Neural progenitor cell (in vitro differentiated cells): ENCODE measurements around the gene SLC6A9. TPM values are rescaled to one million over a fixed set of nuclear protein-coding genes. Genes with fewer than 3 reads are reported as not detected.

Experiments
- DNase-seq: peaks from one replicate; pipeline ENCODE4 v3.0.0-alpha.2; 2016; ENCODE audit warnings: low spot score
- H2AFZ ChIP-seq: fragments of 200-600 bp; sonication (generic); replicated peaks from 2 replicates; pipeline ENCODE4 v1.6.1; 2016; ENCODE audit warnings: antibody characterized with exemption
- H3F3A ChIP-seq: fragments of 200-600 bp; sonication (generic); 2 replicates; pipeline ENCODE4 v1.6.1; 2016; ENCODE audit warnings: antibody characterized with exemption, low read depth
- H3K27ac ChIP-seq: fragments of 200-600 bp; sonication (generic); 2 replicates; pipeline ENCODE4 v1.5.1; 2016; ENCODE audit warnings: mild to moderate bottlenecking
- H3K27me3 ChIP-seq: fragments of 200-600 bp; sonication (generic); 2 replicates; pipeline ENCODE4 v1.6.1; 2016; ENCODE audit warnings: mild to moderate bottlenecking, moderate library complexity
- H3K36me3 ChIP-seq: fragments of 200-600 bp; sonication (generic); 2 replicates; pipeline ENCODE4 v1.5.1; 2016
- H3K4me1 ChIP-seq: fragments of 200-600 bp; sonication (generic); 2 replicates; pipeline ENCODE4 v1.6.1; 2016; ENCODE audit warnings: mixed run types
- H3K4me2 ChIP-seq: fragments of 200-600 bp; sonication (generic); 2 replicates; pipeline ENCODE4 v1.6.1; 2016
- H3K4me3 ChIP-seq: fragments of 200-600 bp; sonication (generic); 2 replicates; pipeline ENCODE4 v1.5.1; 2016
- H3K79me2 ChIP-seq: fragments of 200-600 bp; sonication (generic); 2 replicates; pipeline ENCODE4 v1.6.1; 2016; ENCODE audit warnings: low read depth
- H3K9ac ChIP-seq: fragments of 200-600 bp; sonication (generic); 2 replicates; pipeline ENCODE4 v1.6.1; 2016
- H3K9me3 ChIP-seq: fragments of 200-600 bp; sonication (generic); 2 replicates; pipeline ENCODE4 v1.5.1; 2016; ENCODE audit warnings: low read depth
- H4K20me1 ChIP-seq: fragments of 200-600 bp; sonication (generic); 2 replicates; pipeline ENCODE4 v1.6.1; 2016; ENCODE audit warnings: low read depth
- H3K27ac Mint-ChIP-seq: 3 replicates; pipeline ENCODE4 v1.8.0; 2021; ENCODE audit warnings: mixed read lengths
- H3K27me3 Mint-ChIP-seq: 2 replicates; pipeline ENCODE4 v1.8.0; 2022; ENCODE audit warnings: low read depth, mild to moderate bottlenecking, inconsistent platforms, moderate library complexity, mixed read lengths; ENCODE audit not compliant: insufficient read depth
- H3K36me3 Mint-ChIP-seq: 3 replicates; pipeline ENCODE4 v1.8.0; 2021; ENCODE audit warnings: mixed read lengths
- H3K4me1 Mint-ChIP-seq: 3 replicates; pipeline ENCODE4 v1.8.0; 2021; ENCODE audit warnings: mixed read lengths
- H3K4me3 Mint-ChIP-seq: 3 replicates; pipeline ENCODE4 v1.8.0; 2021; ENCODE audit warnings: mild to moderate bottlenecking, moderate library complexity, mixed read lengths
- H3K9me3 Mint-ChIP-seq: 3 replicates; pipeline ENCODE4 v1.8.0; 2020; ENCODE audit warnings: mixed read lengths
- CTCF ChIP-seq: fragments of 200-600 bp; sonication (generic); IDR thresholded peaks from 2 replicates; pipeline ENCODE4 v1.5.1; 2017; ENCODE audit warnings: antibody characterized with exemption, mild to moderate bottlenecking
- EZH2 ChIP-seq: fragments of 200-600 bp; sonication (generic); IDR thresholded peaks from 2 replicates; pipeline ENCODE4 v1.6.1; 2017; ENCODE audit warnings: antibody characterized with exemption, mild to moderate bottlenecking, moderate library complexity
- EZH2phosphoT487 ChIP-seq: fragments of 200-600 bp; sonication (generic); IDR thresholded peaks from 2 replicates; pipeline ENCODE4 v1.6.1; 2017; ENCODE audit warnings: antibody characterized with exemption
- total RNA-seq: library from RNA; depleted of rRNA; stranded (reverse); fragments of >200 nt; gene quantifications from 2 replicates; pipeline ENCODE4 v1.2.3, GENCODE V29; 2015; ENCODE audit warnings: low replicate concordance

SLC6A9 gene
- total RNA-seq, 1 donor from 2014 or later = 1.4 TPM

- Histone ChIP-seq H3K36me3 (no peaks in the 10 kb centered on the region), H3K4me2 (no peak overlapping the region), H3K4me3 (no peak overlapping the region), H4K20me1 (no peaks in the 10 kb centered on the region), H3K79me2 (no peaks in the 10 kb centered on the region), H3K9me3 (no peaks in the 10 kb centered on the region), H3K27me3 (peaks cover 7% of the 10 kb centered on the region), H3F3A (no peaks in the 10 kb centered on the region), H2AFZ (no peak overlapping the region), H3K4me1 (no peaks in the 10 kb centered on the region), H3K9ac (no peak overlapping the region), H3K27ac (no peak overlapping the region)
- H3K9me3 Mint-ChIP-seq = no peaks in the 10 kb centered on the region
- H3K4me1 Mint-ChIP-seq = peaks cover 20% of the 10 kb centered on the region
- no peak overlapping the region for H3K4me3 Mint-ChIP-seq
- no peaks in the 10 kb centered on the region for H3K36me3 Mint-ChIP-seq
- no peak for DNase-seq
- no peak overlapping the region for H3K27ac Mint-ChIP-seq
- no peaks in the 10 kb centered on the region for H3K27me3 Mint-ChIP-seq
- TF ChIP-seq CTCF (no peak), EZH2 (no peak), EZH2phosphoT487 (no peak)
Measured at GRCh38 chr1:44067266-44068250, 36.3 kb upstream of the SLC6A9 start.

GRCh38 chr1:44062656-44063179 lies 31.5 kb upstream of the SLC6A9 start:
- DNase-seq = no peak
- Histone ChIP-seq H3K36me3 (no peaks in the 10 kb centered on the region), H3K9me3 (no peaks in the 10 kb centered on the region), H3K4me2 (no peak overlapping the region), H3K27me3 (peaks cover 7% of the 10 kb centered on the region), H3K9ac (no peak overlapping the region), H2AFZ (no peak overlapping the region), H3K4me1 (peaks cover 4% of the 10 kb centered on the region), H4K20me1 (no peaks in the 10 kb centered on the region), H3F3A (no peaks in the 10 kb centered on the region), H3K79me2 (no peaks in the 10 kb centered on the region), H3K4me3 (no peak overlapping the region), H3K27ac (no peak overlapping the region)
- TF ChIP-seq EZH2 = no peak
- no peak for TF ChIP-seq CTCF
- TF ChIP-seq EZH2phosphoT487 = no peak
- Mint-ChIP-seq H3K4me1 (peaks cover 6% of the 10 kb centered on the region), H3K27me3 (no peaks in the 10 kb centered on the region), H3K36me3 (no peaks in the 10 kb centered on the region), H3K9me3 (no peaks in the 10 kb centered on the region), H3K4me3 (no peak overlapping the region), H3K27ac (no peak overlapping the region)

GRCh38 chr1:44061857-44062256 lies 30.6 kb upstream of the SLC6A9 start:
- Histone ChIP-seq H3K9ac (no peak overlapping the region), H3K27me3 (peaks cover 7% of the 10 kb centered on the region), H3F3A (no peaks in the 10 kb centered on the region), H3K27ac (no peak overlapping the region), H3K9me3 (no peaks in the 10 kb centered on the region), H2AFZ (no peak overlapping the region), H3K79me2 (no peaks in the 10 kb centered on the region), H4K20me1 (no peaks in the 10 kb centered on the region), H3K4me1 (peaks cover 5% of the 10 kb centered on the region), H3K4me2 (no peak overlapping the region), H3K36me3 (no peaks in the 10 kb centered on the region), H3K4me3 (no peak overlapping the region)
- Mint-ChIP-seq H3K4me3 (no peak overlapping the region), H3K9me3 (no peaks in the 10 kb centered on the region), H3K27ac (no peak overlapping the region), H3K27me3 (no peaks in the 10 kb centered on the region), H3K36me3 (no peaks in the 10 kb centered on the region), H3K4me1 (no peaks in the 10 kb centered on the region)
- no peak for TF ChIP-seq EZH2
- TF ChIP-seq EZH2phosphoT487 = no peak
- no peak for TF ChIP-seq CTCF
- DNase-seq = no peak
